SIG-M5 (cell line): ENCODE measurements around the gene KEL.

ENCODE experiments used
- DNase-seq: peaks from one replicate; lab custom pipeline; 2025; lab: John Stamatoyannopoulos, UW

The KEL gene

GRCh38 chr7:142930126-142930730 is 31.9 kb downstream of the KEL start:
- DNase-seq = no peak

- no peak for DNase-seq
Measured at GRCh38 chr7:142927949-142928348, 34.2 kb downstream of the KEL start.

GRCh38 chr7:142927085-142927745 is 34.9 kb downstream of the KEL start:
- DNase-seq = peak; percentile 81

- no peak for DNase-seq
Measured at GRCh38 chr7:142925413-142925812, 36.8 kb downstream of the KEL start.

GRCh38 chr7:142923391-142923790 is 38.8 kb downstream of the KEL start:
- DNase-seq = no peak

GRCh38 chr7:142919656-142920055 is 42.5 kb downstream of the KEL start:
- DNase-seq = no peak

GRCh38 chr7:142918901-142919300 is 43.3 kb downstream of the KEL start:
- no peak for DNase-seq

- no peak for DNase-seq
Measured at GRCh38 chr7:142917447-142917846, 44.7 kb downstream of the KEL start.

GRCh38 chr7:142916508-142916907 is 45.7 kb downstream of the KEL start:
- DNase-seq = no peak

GRCh38 chr7:142915315-142915714 is 46.8 kb downstream of the KEL start:
- DNase-seq = no peak

GRCh38 chr7:142914121-142914520 is 48.0 kb downstream of the KEL start:
- no peak for DNase-seq

GRCh38 chr7:142913566-142913965 is 48.6 kb downstream of the KEL start:
- no peak for DNase-seq

- DNase-seq = no peak
Measured at GRCh38 chr7:142913051-142913450, 49.1 kb downstream of the KEL start.

- no peak for DNase-seq
Measured at GRCh38 chr7:142910481-142910880, 51.7 kb downstream of the KEL start.

GRCh38 chr7:142910031-142910433 is 52.1 kb downstream of the KEL start:
- DNase-seq = no peak

GRCh38 chr7:142908921-142909890 is 53.0 kb downstream of the KEL start:
- DNase-seq = no peak

- DNase-seq = no peak
Measured at GRCh38 chr7:142908290-142908689, 53.9 kb downstream of the KEL start.

- DNase-seq = no peak
Measured at GRCh38 chr7:142906643-142907042, 55.5 kb downstream of the KEL start.

- DNase-seq = no peak
Measured at GRCh38 chr7:142905759-142906158, 56.4 kb downstream of the KEL start.

- DNase-seq = no peak
Measured at GRCh38 chr7:142904128-142904527, 58.0 kb downstream of the KEL start.

- DNase-seq = no peak
Measured at GRCh38 chr7:142901426-142902259, 60.5 kb downstream of the KEL start.

GRCh38 chr7:142899661-142900060 is 62.5 kb downstream of the KEL start:
- DNase-seq = no peak
